ENCODE data around the gene ARMC12. TPM values are rescaled to one million over a fixed set of nuclear protein-coding genes. Genes with fewer than 3 reads are reported as not detected.

The ARMC12 gene
- total and polyA plus RNA-seq, 4 experiments from 2014 or later, result 0.28 to 1.3 (median 0.69) TPM; not detected in 1

DNA sequence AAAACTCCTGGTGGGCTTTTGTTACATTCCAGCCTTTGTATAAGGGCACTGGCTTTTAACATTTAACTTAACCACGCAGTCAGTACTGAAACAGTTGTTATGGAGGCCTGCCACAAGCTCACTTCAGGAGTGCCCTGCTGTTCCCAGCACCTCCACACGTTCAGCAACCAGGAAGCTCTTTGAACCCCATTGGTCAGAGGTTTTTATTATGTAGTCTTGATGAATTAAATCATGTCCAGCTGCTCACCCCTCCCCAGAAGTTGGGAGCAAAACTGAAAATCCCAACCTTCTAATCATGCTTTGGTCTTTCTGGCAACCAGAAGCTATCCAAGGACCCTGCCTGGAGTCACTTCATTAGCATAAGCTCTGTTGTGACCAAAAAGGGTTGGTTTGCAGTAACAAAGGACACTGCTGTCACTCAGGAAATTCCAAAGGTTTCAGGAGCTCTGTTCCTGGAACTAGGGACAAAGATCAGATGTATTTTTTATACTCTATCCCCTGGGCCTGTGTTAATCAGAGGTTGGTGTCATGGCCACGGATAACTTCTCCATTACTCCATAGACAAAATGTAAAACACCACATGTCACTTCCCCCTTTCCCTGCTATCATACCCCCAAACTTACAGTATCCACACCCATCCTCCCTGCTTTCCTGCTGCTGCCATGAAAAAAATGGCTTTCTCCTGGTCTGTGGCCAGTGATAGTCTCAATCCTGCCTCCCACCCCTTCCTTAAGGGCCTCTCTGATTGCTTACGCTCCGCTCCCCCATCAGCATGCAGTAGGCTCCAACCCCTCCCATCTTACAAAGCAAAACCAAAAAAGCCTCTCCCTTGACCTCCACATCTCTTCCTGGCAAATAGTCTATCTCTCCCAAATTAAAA lies 3.1 kb downstream of the ARMC12 start:
- POLR2A ChIA-PET (ENCODE audit: partially characterized antibody), result interaction anchor here (0.6 kb wide), 1 partner anchor 73 kb away, joined by 3 read pairs; no protein-coding TSS in a partner anchor
- CTCF ChIA-PET (ENCODE audit: partially characterized antibody), result interaction anchor here (0.7 to 17.0 kb wide), 11 partner anchors 15 to 446 kb away, joined by 3 to 360 read pairs (median 3); no protein-coding TSS in a partner anchor
- Histone ChIP-seq H3K4me1 (ENCODE audit: insufficient read depth, low read length) (peaks cover 27% of the 10 kb centered on the region), H3K9me3 (ENCODE audit: control insufficient read depth in 1 of 2, low read length in 2 of 2) (no peaks in the 10 kb centered on the region), H3K4me3 (ENCODE audit: low read length in 2 of 2) (no peak overlapping the region), H3K27ac (ENCODE audit: low read depth, low read length) (no peak overlapping the region), H3K36me3 (ENCODE audit: insufficient read depth, low read length) (no peaks in the 10 kb centered on the region), H3K27me3 (ENCODE audit: insufficient read depth, low read length) (no peaks in the 10 kb centered on the region)
- Mint-ChIP-seq H3K36me3 (no peaks in the 10 kb centered on the region), H3K27ac (peak overlapping the region in 1 of 7 donors; percentile 40), H3K4me3 (no peak overlapping the region), H3K4me1 (peaks cover 17 to 33% (median 24%) of the 10 kb centered on the region in 4 donors), H3K27me3 (no peaks in the 10 kb centered on the region), H3K9me3 (no peaks in the 10 kb centered on the region)
- intact Hi-C loops (cut with micrococcal nuclease), result loop anchor here (5.0 kb wide), 1 partner anchor 288 kb away; the partner anchor contains the start of gene FANCE
- no peak for DNase-seq

DNA sequence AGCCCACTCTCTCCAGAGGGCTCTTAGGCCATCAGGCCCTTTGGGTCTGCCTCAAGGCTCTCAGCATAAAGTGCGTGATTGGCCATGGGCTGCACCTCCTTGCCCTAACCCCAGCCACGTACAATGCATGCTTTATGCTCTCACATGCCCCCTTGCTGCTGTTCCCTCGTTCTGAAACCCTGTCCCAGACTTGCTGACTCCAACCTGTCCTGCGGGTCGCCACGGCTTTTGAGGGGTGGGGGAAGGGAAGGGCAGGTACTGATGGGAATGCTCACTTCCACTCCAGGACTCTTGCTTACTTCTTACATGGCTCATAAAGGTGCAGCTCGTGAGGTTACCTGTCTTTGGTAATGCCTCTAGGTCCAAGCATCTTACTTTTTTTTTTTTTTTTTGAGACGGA lies 6.0 kb downstream of the ARMC12 start:
- H3K36me3 ChIP-seq (ENCODE audit: insufficient read depth, low read length), result no peaks in the 10 kb centered on the region
- H3K4me1 ChIP-seq (ENCODE audit: insufficient read depth, low read length), result no peaks in the 10 kb centered on the region
- Mint-ChIP-seq H3K4me1 (peaks cover under 1 to 3% (median under 1%) of the 10 kb centered on the region in 4 donors), H3K36me3 (no peaks in the 10 kb centered on the region), H3K4me3 (no peak overlapping the region), H3K27me3 (no peaks in the 10 kb centered on the region), H3K9me3 (peaks cover 0 to 9% (median 4%) of the 10 kb centered on the region in 8 donors), H3K27ac (no peak overlapping the region)
- no peak for DNase-seq
- ChIA-PET CTCF (ENCODE audit: partially characterized antibody) (interaction anchor here (0.6 to 17.0 kb wide), 3 partner anchors 56 to 386 kb away, joined by 3 to 360 read pairs (median 3); no protein-coding TSS in a partner anchor), POLR2A (ENCODE audit: partially characterized antibody) (no interaction called here)
- no peak overlapping the region for H3K27ac ChIP-seq (ENCODE audit: low read depth, low read length)
- H3K9me3 ChIP-seq (ENCODE audit: control insufficient read depth in 1 of 2, low read length in 2 of 2), result no peaks in the 10 kb centered on the region
- no peak overlapping the region for H3K4me3 ChIP-seq (ENCODE audit: low read length in 2 of 2)
- no peaks in the 10 kb centered on the region for H3K27me3 ChIP-seq (ENCODE audit: insufficient read depth, low read length)
- intact Hi-C loops (cut with micrococcal nuclease), result no loop called here

DNA sequence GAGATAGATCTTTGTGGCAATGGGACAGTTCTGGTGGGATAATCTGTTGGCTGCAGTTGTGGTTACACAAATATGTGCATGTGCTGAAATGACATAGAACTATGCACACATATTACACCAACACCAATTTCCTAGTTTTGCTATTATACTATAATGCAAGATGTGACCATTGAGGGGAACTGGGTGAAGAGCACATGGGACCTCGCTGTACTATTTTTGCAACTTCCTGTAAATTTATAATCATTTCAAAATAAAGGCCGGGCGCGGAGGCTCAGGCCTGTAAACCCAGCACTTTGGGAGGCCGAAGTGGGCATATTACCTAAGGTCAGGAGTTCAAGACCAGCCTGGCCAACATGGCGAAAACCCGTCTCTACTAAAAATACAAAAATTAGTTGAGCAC lies 8.7 kb downstream of the ARMC12 start:
- no peaks in the 10 kb centered on the region for H3K27me3 ChIP-seq (ENCODE audit: insufficient read depth, low read length)
- no peak overlapping the region for H3K4me3 ChIP-seq (ENCODE audit: low read length in 2 of 2)
- peak overlapping the region in 1 of 7 donors; percentile 2 for H3K27ac Mint-ChIP-seq
- no peak overlapping the region for H3K4me3 Mint-ChIP-seq
- intact Hi-C loops (cut with micrococcal nuclease), result no loop called here
- no peak overlapping the region for H3K27ac ChIP-seq (ENCODE audit: low read depth, low read length)
- no peaks in the 10 kb centered on the region for H3K36me3 ChIP-seq (ENCODE audit: insufficient read depth, low read length)
- H3K36me3 Mint-ChIP-seq, result no peaks in the 10 kb centered on the region
- no peak for DNase-seq
- no peaks in the 10 kb centered on the region for H3K27me3 Mint-ChIP-seq
- POLR2A ChIA-PET (ENCODE audit: partially characterized antibody), result no interaction called here
- H3K4me1 ChIP-seq (ENCODE audit: insufficient read depth, low read length), result no peaks in the 10 kb centered on the region
- H3K9me3 Mint-ChIP-seq, result peaks cover 0 to 14% (median 6%) of the 10 kb centered on the region in 8 donors
- CTCF ChIA-PET (ENCODE audit: partially characterized antibody), result no interaction called here
- no peaks in the 10 kb centered on the region for H3K9me3 ChIP-seq (ENCODE audit: control insufficient read depth in 1 of 2, low read length in 2 of 2)
- no peaks in the 10 kb centered on the region for H3K4me1 Mint-ChIP-seq

GRCh38 chr6:35746516-35746915 lies 9.7 kb downstream of the ARMC12 start:
- Histone ChIP-seq H3K4me1 (ENCODE audit: insufficient read depth, low read length) (no peaks in the 10 kb centered on the region), H3K27me3 (ENCODE audit: insufficient read depth, low read length) (no peaks in the 10 kb centered on the region), H3K36me3 (ENCODE audit: insufficient read depth, low read length) (no peaks in the 10 kb centered on the region), H3K4me3 (ENCODE audit: low read length in 2 of 2) (no peak overlapping the region), H3K27ac (ENCODE audit: low read depth, low read length) (no peak overlapping the region), H3K9me3 (ENCODE audit: control insufficient read depth in 1 of 2, low read length in 2 of 2) (no peaks in the 10 kb centered on the region)
- peaks cover 0 to 14% (median 6%) of the 10 kb centered on the region in 8 donors for H3K9me3 Mint-ChIP-seq
- DNase-seq, result no peak
- no peaks in the 10 kb centered on the region for H3K27me3 Mint-ChIP-seq
- no peaks in the 10 kb centered on the region for H3K36me3 Mint-ChIP-seq
- no peaks in the 10 kb centered on the region for H3K4me1 Mint-ChIP-seq
- intact Hi-C loops (cut with micrococcal nuclease), result no loop called here
- POLR2A ChIA-PET (ENCODE audit: partially characterized antibody), result no interaction called here
- H3K27ac Mint-ChIP-seq, result peak overlapping the region in 1 of 7 donors; percentile 47
- no peak overlapping the region for H3K4me3 Mint-ChIP-seq
- CTCF ChIA-PET (ENCODE audit: partially characterized antibody), result interaction anchor here (0.8 kb wide), 1 partner anchor 10 kb away, joined by 3 read pairs; no protein-coding TSS in a partner anchor

DNA sequence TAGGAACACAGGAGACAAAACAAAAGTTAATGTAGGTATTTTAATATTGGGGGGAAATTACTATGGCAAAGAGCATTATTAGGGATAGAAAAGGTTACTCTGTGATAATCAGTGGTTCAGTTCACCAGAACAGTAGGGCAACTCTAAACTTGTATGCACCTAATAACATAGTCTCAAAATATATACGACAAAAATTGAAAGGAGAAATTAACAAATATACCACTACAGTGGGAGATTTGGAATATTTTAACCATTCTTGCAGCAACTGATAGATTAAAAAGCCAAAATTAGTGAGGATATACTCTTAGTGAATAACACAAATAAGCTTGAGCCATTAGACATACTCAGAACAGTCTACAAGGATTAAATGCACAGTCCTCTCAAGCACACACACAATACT lies 11.0 kb downstream of the ARMC12 start:
- H3K4me1 Mint-ChIP-seq, result no peaks in the 10 kb centered on the region
- no peaks in the 10 kb centered on the region for H3K27me3 ChIP-seq (ENCODE audit: insufficient read depth, low read length)
- POLR2A ChIA-PET (ENCODE audit: partially characterized antibody), result no interaction called here
- H3K4me3 ChIP-seq (ENCODE audit: low read length in 2 of 2), result no peak overlapping the region
- no peaks in the 10 kb centered on the region for H3K36me3 ChIP-seq (ENCODE audit: insufficient read depth, low read length)
- H3K27ac Mint-ChIP-seq, result no peak overlapping the region
- CTCF ChIA-PET (ENCODE audit: partially characterized antibody), result no interaction called here
- intact Hi-C loops (cut with micrococcal nuclease), result no loop called here
- peaks cover 0 to 2% of the 10 kb centered on the region in 2 donors for H3K27me3 Mint-ChIP-seq
- H3K36me3 Mint-ChIP-seq, result no peaks in the 10 kb centered on the region
- H3K9me3 Mint-ChIP-seq, result peaks cover 0 to 14% (median 6%) of the 10 kb centered on the region in 8 donors
- H3K4me3 Mint-ChIP-seq, result no peak overlapping the region
- no peaks in the 10 kb centered on the region for H3K4me1 ChIP-seq (ENCODE audit: insufficient read depth, low read length)
- H3K9me3 ChIP-seq (ENCODE audit: control insufficient read depth in 1 of 2, low read length in 2 of 2), result no peaks in the 10 kb centered on the region
- DNase-seq, result no peak
- H3K27ac ChIP-seq (ENCODE audit: low read depth, low read length), result no peak overlapping the region

GRCh38 chr6:35750557-35750956 lies 13.7 kb downstream of the ARMC12 start:
- Mint-ChIP-seq H3K27ac (no peak overlapping the region), H3K9me3 (peaks cover 0 to 14% (median 6%) of the 10 kb centered on the region in 8 donors), H3K4me3 (no peak overlapping the region), H3K36me3 (no peaks in the 10 kb centered on the region), H3K27me3 (peaks cover 0 to 2% of the 10 kb centered on the region in 2 donors), H3K4me1 (no peaks in the 10 kb centered on the region)
- Histone ChIP-seq H3K9me3 (ENCODE audit: control insufficient read depth in 1 of 2, low read length in 2 of 2) (no peaks in the 10 kb centered on the region), H3K27me3 (ENCODE audit: insufficient read depth, low read length) (no peaks in the 10 kb centered on the region), H3K4me3 (ENCODE audit: low read length in 2 of 2) (no peak overlapping the region), H3K27ac (ENCODE audit: low read depth, low read length) (no peak overlapping the region), H3K4me1 (ENCODE audit: insufficient read depth, low read length) (no peaks in the 10 kb centered on the region), H3K36me3 (ENCODE audit: insufficient read depth, low read length) (no peaks in the 10 kb centered on the region)
- POLR2A ChIA-PET (ENCODE audit: partially characterized antibody), result no interaction called here
- CTCF ChIA-PET (ENCODE audit: partially characterized antibody), result interaction anchor here (1.0 kb wide), 1 partner anchor 228 kb away, joined by 3 read pairs; no protein-coding TSS in a partner anchor
- intact Hi-C loops (cut with micrococcal nuclease), result no loop called here
- DNase-seq, result no peak

GRCh38 chr6:35751594-35751993 lies 14.8 kb downstream of the ARMC12 start:
- H3K4me3 ChIP-seq (ENCODE audit: low read length in 2 of 2), result no peak overlapping the region
- Mint-ChIP-seq H3K9me3 (peaks cover 0 to 13% (median 5%) of the 10 kb centered on the region in 8 donors), H3K4me3 (no peak overlapping the region), H3K27ac (no peak overlapping the region), H3K36me3 (no peaks in the 10 kb centered on the region), H3K4me1 (no peaks in the 10 kb centered on the region), H3K27me3 (peaks cover 0 to 2% of the 10 kb centered on the region in 2 donors)
- H3K9me3 ChIP-seq (ENCODE audit: control insufficient read depth in 1 of 2, low read length in 2 of 2), result no peaks in the 10 kb centered on the region
- CTCF ChIA-PET (ENCODE audit: partially characterized antibody), result interaction anchor here (1.0 kb wide), 1 partner anchor 229 kb away, joined by 3 read pairs; no protein-coding TSS in a partner anchor
- DNase-seq, result no peak
- H3K27me3 ChIP-seq (ENCODE audit: insufficient read depth, low read length), result no peaks in the 10 kb centered on the region
- H3K36me3 ChIP-seq (ENCODE audit: insufficient read depth, low read length), result no peaks in the 10 kb centered on the region
- no peaks in the 10 kb centered on the region for H3K4me1 ChIP-seq (ENCODE audit: insufficient read depth, low read length)
- POLR2A ChIA-PET (ENCODE audit: partially characterized antibody), result no interaction called here
- intact Hi-C loops (cut with micrococcal nuclease), result no loop called here
- H3K27ac ChIP-seq (ENCODE audit: low read depth, low read length), result no peak overlapping the region
